GM21576 (cell line): ENCODE measurements around the gene GTPBP1.

Experiments
- ATAC-seq: cut with Tn5 transposase; IDR thresholded peaks from one replicate; pipeline ENCODE4 v1.9.1; 2021; ENCODE audit warnings: mild to moderate bottlenecking, moderate library complexity; ENCODE audit not compliant: unreplicated experiment

The GTPBP1 gene

DNA sequence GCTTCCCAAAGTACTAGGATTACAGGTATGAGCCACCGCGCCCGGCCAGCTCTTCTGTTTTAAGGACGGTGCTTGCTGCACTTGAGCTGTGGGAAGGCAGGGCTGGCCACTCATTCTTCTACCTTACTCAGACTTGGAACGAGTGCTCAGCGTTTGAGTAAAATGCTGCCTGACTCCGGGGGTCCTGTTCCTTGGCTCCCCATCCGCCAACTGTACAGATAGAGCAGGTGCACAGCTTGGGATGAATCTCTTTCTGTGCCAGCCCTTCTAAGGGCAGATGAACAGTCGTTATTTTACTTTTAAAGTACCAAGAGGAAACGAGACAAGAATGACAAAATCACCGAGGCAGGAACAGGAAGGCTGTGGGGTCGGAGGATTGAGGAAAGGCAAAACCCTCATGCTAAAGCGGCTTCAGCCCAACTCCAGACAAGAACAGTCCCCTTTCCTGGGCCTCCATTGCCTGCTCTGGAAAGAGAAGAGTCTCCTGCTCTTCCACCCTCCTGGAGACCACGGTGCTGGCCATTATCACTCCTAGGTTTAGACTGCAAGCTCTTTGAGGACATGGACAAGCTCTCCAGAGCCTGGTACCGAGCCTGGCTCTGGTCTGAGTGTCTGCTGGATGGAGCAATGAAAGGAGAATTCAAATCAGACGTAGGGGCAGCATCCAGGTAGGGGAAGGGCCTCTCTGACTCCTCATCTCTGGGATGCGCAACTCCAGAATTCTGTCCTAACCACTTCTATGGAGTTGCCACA is 51.1 kb downstream of the GTPBP1 start:
- no peak for ATAC-seq

GRCh38 chr22:38757464-38757757 is 51.7 kb downstream of the GTPBP1 start:
- no peak for ATAC-seq

DNA sequence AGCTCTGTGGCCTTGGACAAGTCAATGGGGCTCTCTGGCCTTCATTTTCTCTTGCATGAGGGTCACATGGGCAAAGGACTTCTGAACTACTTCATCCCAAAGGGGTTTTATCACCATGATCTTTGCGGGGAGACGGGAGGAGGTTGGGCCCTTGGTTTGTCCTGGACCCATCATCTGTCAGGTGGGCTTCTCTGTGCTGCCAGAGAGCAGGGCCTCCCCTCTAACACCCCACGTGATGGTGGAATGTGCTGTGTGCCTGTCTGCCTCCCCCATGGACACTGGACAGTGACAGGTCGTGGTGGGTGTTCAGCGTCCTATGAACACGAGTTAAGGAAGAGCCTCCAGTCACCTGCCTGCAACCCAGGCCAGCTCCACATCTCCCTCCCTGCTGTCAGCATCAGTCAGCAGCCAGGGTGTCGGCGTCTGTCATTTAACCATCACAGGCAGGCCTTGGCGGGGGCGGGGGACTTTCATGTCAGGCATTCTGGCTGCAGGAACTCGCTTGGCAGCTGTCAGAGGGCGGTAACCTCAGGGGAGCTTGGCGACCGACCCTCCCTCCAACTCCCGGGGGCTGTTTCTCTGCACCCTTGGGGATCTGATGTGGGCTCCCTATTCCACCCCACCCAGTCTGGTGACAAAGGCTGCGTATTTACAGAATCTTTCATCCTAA is 52.7 kb downstream of the GTPBP1 start:
- ATAC-seq: no peak

DNA sequence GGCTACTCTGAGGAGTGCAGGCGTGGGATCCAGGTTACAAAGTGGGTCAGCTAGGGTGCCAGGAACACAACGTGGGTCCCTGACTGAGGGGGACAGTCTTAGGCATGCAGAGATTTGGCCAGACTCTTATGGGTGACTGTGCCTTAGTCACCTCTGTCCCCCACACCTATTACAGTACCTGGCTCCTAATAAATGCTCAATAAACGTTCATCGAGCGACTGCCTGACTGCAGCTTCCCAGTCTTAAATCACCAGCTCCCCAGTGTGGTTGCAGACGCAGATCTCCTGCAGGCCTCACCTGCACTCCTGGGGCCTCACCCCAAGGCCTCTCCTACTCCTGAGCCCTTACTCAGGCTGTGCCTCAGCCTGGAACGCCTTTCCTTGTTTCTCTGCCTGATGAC is 53.3 kb downstream of the GTPBP1 start:
- ATAC-seq: no peak

DNA sequence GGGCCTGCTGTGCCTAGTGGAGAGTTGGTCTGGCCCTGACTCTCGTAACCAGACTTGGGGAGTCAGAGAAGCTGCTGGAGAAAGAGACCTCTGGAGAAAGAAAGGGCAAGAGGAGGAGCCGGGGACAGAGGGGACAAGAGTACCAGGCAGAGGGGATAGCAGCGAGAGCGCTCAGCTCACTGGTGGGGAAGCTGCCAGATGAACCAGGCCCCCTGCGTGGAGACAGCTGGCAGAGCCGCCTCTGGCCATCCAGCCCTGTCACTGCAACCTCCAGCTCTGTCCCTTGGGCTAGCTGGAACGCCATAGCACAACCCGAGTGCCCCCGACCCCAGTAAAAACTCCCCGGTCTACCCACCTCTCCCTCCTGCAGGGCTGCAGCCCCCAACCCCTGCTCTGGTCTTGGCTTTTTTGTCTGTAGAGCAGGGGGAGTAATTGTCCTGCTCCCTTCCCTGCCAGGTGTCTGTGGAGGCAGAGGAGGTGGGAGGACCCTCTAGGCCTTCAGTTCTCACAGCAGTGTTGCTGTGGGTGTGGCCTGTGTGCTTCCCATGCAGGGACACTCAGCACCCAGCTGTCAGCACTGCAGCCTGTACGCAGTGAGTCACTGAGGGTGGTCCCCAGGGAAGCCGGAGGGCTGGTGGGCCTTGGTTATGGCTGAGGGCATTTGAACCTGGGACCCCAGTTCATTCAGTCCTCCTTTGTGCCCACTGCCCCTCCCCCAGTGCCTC is 54.9 kb downstream of the GTPBP1 start:
- no peak for ATAC-seq

DNA sequence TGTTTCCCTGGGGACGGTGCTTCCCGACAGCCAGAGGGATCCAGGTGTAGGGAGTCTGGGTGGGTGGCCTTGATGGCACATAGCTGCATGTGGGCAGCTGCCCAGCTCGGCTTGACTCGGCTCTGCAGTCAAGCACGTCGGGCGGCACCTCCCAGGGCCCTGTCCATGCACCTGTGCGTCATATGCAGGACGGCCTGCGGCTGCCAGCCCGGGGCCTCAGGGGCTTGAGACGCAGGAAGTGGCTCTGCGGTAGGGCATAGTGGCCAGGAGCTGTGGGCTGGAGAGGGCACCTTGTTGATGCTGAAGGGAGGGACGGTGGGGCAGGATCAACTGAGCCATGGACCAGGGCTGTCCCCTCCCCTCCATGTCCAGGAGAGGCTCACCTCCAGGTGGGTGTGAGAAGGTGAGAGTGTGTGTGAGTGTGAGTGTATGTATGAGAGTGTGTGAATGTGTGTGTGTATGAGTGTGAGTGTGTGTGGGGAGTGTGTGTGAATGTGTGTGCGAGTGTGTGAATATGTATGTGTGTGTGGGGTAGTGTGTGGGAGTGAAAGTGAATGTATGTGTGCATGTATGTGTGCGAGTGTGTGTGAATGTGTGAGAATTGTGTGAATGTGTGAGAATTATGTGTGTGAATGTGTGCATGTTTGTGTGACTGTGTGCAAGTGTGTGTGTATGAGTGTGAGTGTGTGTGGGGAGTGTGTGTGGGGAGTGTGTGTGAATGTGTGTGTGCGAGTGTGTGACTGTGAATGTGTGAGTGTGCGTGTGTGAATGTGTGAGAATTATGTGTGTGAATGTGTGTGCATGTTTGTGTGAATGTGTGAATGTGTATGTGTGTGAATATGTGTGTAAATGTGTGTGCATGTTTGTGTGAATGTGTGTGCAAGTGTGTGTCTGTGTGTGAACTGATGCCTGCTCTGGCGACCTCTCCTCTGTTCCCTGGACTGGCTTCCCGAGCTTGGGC is 55.7 kb downstream of the GTPBP1 start:
- no peak for ATAC-seq

GRCh38 chr22:38762551-38762983 is 56.8 kb downstream of the GTPBP1 start:
- no peak for ATAC-seq

DNA sequence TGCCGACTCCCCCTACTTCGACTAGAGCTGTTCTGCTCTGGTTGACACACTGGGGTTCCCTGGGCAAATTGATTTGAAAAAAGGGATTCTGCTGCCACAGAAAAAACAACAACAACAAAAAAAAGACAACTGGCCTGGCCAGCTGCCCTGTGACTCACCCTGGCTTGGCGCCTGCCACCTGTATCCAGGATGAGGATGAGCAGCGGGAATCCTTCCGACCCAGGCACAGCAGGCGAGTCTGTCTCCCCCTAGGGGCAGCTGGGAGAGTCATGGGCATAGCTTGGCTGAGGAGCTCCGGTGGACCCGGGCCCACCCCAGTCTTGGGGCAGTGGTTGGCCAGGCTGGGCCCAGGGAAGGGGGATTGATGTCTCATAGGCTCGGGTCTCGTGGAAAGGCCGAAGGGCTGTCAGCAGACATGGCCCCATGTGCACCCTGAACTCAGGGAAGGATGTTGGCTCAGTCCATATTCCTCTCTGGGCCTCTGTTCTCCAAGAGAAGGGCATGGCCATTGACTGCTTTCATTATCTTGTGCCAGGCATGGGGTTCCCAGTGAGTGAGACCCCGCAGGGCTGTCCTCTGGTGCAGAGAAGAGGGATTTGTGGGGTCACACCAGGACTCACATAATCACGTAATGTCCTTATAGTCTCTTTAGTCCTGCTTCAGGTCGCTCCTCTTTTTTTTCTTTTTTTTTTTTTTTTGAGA is 60.5 kb downstream of the GTPBP1 start:
- ATAC-seq: no peak

DNA sequence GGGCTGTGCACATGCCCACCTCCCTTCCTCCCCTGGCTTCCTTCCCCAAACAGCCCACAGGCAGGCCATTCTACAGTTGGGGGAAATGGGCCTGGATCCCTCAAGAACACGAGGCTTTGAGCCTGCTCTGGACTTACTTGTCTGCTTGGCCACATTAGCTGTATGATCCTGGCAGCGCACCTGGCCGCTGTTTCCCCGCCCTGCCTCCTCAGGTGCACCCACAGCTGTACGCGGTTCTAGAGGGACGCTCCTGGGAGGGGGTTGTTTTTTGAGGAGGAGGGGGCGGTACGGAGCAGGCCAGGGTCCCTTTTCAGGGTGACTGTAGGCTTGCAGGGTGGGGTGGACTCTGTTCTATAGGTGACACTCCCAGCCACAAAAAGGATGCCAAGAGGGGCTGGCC is 61.6 kb downstream of the GTPBP1 start:
- ATAC-seq: no peak

DNA sequence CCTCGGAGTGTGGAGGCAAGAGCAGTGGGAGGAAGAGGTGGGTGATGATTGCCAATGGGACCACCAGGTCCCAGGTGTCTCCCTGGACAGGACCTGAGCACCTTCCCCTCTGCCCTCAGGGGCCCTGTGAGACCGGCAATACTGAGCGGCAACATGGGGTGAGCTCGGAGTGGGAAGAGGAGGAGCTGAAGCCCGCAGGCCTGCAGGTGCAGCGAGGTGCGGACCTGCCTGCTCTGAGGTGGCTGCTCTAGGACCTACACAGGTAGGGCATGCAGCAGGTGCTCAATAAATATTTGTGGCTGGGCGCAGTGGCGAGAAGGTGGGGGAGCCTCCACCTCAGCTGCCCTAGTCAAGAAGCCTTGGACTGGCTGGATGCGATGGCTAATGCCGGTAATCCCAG is 62.3 kb downstream of the GTPBP1 start:
- no peak for ATAC-seq

DNA sequence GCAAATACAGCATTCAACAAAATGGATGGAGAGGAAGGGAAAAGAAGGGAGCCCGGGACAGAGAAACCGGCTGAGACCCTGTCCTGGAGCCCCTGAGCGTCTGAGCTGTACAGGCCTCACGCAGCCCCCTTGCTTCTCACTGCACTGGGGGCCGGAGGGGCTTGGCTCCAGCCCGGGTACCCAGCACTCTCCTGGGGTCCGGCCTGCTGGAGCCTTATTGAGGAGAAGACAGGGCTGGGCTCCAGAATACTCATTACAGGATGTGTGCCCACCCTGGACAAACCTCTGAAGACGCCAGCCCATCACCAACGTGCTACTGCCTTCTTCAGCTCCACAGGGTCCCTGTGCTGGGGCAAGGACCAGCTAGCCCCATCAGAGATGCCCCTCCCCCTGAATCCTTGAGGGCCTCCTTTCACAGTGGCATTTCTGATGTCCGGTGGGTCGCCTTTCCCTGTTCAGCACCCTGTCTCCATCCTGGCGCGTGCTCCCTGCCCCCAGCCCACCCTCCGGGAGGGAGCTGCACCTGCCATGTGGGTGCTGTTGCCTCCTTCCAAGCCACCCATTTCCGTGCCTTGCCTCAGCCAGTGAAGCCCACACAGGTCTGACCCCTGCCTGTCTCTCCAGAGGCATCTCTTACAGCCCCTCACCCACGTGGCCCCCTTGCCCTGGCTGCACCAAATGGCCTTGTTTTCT is 64.7 kb downstream of the GTPBP1 start:
- ATAC-seq: no peak

- ATAC-seq: no peak
Observed at GRCh38 chr22:38772623-38772873, 66.8 kb downstream of the GTPBP1 start.

GRCh38 chr22:38773363-38773946 is 67.7 kb downstream of the GTPBP1 start:
- no peak for ATAC-seq

DNA sequence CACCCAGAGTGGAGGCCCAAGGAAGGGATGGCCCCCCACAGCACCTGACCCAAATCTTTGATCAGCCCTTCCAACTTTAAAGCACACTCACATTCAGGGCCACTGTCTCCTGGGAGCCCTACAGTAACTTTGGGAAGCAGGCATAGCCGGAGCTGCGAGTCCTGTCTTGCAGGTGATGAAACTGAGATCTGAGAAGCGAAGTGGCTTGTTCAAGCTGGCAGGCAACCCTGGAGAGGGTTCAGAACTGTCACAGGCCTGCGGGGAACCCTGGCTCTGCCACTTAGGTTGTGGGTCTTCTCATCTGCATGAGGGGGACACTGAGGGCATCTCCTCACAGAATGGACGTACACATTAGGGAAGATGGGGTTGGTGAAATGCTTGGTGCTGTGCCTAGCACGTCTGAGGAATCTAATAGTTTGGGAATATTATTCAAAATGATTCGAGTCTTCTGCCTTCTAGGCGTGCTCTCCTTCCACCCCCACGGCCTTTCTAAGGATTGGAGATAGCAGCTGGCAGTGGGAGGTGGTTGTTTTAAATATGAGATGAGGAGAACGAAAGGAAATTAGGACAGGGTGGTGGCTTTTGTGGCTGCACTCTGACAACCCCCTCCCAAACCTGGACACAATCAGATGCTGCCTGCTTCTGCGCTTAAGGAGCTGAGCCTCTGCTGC is 68.9 kb downstream of the GTPBP1 start:
- ATAC-seq: no peak

- ATAC-seq: no peak
Observed at GRCh38 chr22:38775656-38776055, 69.9 kb downstream of the GTPBP1 start.

GRCh38 chr22:38776086-38776485 is 70.3 kb downstream of the GTPBP1 start:
- ATAC-seq: no peak

DNA sequence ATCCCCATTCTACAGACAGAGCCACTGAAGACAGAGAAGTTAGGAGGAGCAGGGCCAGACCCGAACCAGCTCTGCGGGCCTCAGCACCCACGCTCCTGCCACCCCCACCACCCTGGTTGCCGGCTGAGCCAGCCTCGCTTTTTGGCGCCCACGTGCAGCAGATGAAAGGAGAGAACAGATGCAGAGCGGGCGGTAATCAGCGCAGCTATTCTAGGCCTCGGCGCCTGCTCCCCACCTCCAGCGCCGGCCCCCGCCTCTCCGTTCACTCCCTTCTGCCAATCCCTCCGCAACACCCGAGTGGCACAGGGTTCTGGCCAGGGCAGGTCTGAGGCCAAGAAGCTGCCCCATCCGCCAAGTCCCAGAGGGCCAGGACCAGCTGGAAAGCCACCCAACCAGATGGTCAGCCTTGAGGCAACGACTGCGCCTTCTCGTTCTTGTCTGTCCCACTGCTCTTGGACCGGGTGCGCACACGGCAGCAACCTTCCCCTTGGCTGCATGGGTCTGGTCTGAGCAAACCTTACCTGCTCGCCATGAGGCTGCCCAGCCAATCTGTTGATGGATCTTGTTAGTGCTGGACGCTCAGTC is 71.4 kb downstream of the GTPBP1 start:
- ATAC-seq: no peak

- ATAC-seq: no peak
Observed at GRCh38 chr22:38781033-38781432, 75.3 kb downstream of the GTPBP1 start.
